Inflammatory macrophage (primary cell): Measurements from ENCODE around the gene ANKRD13D.
A peak's percentile ranks its signal among the peaks of the same experiment; 100 is the strongest.

ENCODE experiments used
- DNase-seq, 2 donors: peaks; one replicate each; pipeline ENCODE4 v3.0.0-alpha.2; 2020 to 2022
- total RNA-seq, 18 experiments: gene quantifications; one replicate each; lab custom pipeline; 2026; ENCODE audit warnings: mixed read lengths in 6 of 18, inconsistent platforms in 2 of 18; lab: John Stamatoyannopoulos, UW

The ANKRD13D gene
- 6.1 to 92.7 (median 35.0) reads per million in 18 experiments for total RNA-seq

GRCh38 chr11:67289226-67289650 is at the start of gene ANKRD13D:
TSS of gene ANKRD13D (plus strand) at chr11:67289303. CDS start at chr11:67289461, 158 bp downstream.
- no peak for DNase-seq

DNA sequence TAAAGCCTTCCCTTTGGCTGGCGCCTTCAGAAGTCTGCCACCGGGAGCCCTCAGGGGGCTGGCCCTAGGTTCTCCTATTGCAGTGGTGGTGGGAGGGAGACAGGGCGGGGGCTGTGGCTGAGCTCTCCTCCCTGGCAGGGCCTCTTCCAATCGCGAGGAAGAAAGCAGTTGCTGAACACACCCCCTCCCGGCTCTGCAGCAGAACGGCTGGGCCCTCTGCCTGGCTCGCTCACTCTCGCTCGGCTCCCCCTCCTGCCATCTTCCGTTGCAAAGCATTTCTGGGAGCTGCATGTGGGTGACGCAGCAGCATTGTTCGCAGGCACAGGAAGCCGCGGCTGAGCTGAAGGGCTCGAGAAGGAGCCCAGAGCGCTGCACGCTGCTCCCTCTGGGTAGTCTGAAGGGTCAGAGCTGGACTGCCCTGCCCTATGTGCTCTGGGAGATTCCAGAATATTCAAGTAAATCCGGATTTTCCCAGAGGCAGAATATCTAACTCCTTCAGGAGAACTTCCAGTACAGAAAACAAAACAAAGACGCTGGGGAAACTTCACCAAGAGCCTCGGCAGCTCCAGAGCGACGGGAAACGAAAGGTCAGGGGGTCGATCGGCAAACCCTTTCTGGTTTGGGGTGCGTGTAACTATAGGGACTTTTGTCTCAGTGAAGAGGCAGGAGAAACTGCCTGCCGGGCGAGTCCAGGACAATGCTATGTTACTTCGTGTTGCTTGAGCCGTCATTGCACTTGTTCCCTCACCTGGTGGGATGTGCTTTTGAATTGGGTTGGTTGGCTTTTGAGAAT is 49.1 kb upstream of the ANKRD13D start:
- DNase-seq: peak; percentile 98 to 99

DNA sequence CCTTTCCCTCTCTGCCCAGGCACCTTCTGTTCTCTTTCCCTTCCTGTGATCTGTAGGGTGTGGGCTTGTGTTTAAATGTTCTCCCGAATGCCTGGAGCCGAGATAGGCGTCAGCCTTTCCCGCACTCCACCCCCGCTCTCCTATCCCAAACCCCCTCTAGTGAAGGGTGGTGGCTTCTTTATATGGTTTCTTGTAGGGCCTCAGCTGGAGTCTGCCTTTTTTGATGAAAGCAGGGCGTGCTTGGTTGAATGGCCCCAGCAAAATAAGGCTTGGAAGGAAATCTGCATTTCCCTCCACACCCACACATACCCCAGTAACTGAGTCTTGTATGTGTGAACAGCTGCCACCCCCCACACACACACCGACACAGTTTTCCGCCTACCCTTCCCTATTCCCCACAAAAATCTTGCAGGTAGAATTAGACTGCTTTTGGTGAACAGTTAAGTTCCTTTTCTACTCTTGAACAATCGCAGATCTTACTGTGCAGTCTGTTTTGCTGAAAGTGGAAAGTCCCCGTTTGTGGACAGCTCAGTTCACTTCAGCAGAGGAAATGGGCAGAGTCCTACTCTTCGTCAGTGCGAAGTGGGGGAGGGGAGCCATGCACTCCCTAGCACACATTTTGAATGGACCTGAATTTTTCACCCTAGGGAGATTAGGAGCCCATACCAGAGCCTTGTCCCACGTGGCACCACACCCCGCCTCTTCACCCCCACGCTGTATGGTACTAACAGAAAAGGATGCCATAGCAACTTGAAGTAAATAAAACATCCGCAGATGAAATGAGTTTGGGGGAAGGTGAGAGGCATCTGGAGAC is 48.3 kb upstream of the ANKRD13D start:
- DNase-seq: peak; percentile 71 to 88

DNA sequence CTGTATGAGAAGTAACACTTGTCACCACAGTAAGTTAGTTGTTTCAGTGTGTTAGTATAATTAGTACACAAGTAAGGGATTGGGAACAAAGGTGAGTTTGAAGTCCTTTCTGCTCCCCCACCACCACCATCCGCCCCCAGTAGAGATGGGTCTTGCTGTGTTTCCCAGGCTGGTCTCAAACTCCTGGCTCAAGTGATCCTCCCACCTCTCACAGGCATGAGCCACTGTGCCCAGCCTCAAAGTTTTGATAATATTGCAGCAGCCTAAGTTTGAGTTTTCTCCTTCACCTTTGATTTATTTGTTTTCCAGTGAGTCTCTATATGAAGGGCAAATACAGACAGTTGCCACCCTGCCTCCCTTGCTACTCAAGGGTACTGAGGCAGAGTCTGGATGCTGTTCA is 46.6 kb upstream of the ANKRD13D start:
- no peak for DNase-seq

DNA sequence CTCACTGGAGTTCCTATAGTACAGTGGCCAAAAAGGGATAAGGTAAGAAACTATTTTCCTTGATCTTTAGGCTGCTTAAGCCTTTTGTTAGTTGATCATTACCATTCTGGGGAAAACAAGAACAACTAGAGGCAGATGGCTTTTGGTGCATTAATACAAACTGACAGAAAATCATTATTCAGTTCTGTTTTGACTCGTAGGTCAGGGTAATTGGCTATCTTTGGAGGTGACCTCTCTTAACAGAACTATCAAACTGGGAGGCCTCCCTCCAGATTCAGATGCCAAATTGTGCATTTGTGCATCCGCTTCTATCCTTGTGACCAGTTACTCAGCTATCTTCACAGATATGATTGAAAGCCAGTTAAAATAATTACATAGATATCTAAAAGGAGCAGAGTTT is 46.1 kb upstream of the ANKRD13D start:
- no peak for DNase-seq

- DNase-seq: no peak
Measured at GRCh38 chr11:67245046-67245445, 44.1 kb upstream of the ANKRD13D start.

DNA sequence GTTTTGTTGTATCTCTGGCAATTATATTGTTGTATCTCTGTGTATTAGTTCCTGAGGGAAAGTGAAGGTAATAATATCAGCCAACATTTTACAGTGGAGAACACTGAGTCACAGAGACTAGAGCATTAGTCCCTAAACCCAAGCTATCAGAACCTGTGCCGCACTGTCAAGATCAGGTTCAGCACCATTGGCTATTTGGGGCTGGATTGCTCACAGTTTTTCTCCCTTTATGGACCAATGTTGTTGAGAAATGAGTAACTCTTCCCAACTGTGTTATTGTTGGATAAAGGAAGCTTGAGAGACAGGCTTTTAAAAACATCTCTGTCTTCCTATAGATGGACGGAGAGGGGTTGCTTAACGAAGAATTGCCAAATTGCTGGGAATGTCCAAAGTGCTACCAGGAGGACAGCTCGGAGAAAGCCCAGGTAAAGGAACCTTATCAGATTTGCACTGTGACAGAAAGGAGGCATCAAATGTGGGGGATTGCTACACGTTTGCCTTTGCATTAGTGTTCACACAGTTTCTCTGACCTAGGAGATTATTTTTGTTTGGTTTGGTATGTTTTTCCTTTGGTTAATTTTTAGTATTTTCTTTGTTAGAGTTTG is 41.1 kb upstream of the ANKRD13D start:
- DNase-seq: no peak

GRCh38 chr11:67248653-67249052 is 40.5 kb upstream of the ANKRD13D start:
- no peak for DNase-seq

GRCh38 chr11:67250059-67251043 is 38.8 kb upstream of the ANKRD13D start:
- no peak for DNase-seq

DNA sequence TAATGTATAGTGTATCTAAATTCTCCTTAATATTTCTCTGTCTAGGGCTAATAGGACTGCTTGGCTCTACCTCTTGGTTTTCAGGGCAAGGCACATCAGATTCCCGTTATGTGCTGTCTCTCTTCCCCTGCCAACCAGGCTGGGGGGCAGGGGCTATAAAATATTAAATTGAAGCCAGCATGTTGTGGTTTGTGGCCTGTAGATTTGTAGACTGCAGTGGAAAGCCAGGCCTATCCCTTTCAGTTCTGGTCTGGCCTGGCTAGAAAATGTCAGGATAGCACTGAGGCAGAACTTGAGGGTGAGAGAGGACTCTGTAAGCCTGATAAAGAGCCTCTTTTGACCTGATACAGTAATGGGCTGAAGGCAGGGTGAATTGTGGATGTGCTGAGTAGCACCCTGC is 37.3 kb upstream of the ANKRD13D start:
- DNase-seq: no peak

GRCh38 chr11:67252831-67253239 is 36.3 kb upstream of the ANKRD13D start:
- DNase-seq: peak; percentile 93 to 94

GRCh38 chr11:67253872-67254624 is 35.1 kb upstream of the ANKRD13D start:
- DNase-seq: peak; percentile 15 to 26

- DNase-seq: no peak
Measured at GRCh38 chr11:67254798-67255197, 34.3 kb upstream of the ANKRD13D start.

DNA sequence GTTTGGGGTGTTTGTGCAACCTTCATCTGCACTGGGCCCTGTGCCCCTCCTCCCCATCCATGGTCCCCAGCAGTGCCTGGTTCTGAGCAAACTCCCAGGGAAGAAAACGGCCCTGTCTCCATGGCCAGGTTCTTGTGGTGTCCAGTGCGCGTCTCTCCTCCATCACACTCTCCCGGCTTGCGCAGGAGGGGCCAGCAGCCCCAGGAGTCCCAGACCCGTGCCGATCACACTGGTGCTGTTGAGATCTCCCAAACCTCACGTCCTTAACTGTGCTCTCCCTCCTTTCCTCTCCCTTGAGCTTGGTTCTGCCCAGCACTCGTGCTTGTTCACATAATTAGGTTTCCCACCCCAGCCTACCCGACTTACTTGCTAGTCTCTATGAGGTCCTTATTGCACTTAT is 33.8 kb upstream of the ANKRD13D start:
- no peak for DNase-seq

GRCh38 chr11:67255864-67256263 is 33.2 kb upstream of the ANKRD13D start:
- no peak for DNase-seq

- DNase-seq: peak; percentile 29 to 41
Measured at GRCh38 chr11:67256477-67257135, 32.5 kb upstream of the ANKRD13D start.

DNA sequence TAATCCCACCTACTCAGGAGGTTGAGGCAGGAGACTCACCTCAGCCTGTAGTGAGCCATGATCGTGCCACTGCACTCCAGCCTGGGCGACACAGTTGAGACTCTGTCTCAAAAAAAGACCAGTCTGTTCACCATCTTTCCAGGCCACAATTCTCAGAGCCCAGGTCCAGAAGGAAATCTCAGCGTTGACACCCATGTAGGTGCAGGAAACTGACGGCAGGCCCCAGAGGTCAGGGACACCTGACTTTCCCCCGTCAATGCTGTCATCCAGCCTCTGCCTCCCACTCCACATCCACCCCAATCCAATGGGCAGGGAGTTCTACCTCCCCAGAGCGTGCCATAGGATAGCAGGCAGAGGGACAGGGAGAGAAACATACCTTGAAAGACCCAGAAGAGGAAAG is 28.7 kb upstream of the ANKRD13D start:
- DNase-seq: no peak

GRCh38 chr11:67260885-67261639 is 28.0 kb upstream of the ANKRD13D start:
- DNase-seq: peak in 1 of 2 donors; percentile 42

GRCh38 chr11:67261640-67261945 is 27.5 kb upstream of the ANKRD13D start:
- no peak for DNase-seq
